Ishikawa (cell line): ENCODE results near the gene FNDC5.

ENCODE experiments used
- CEBPB ChIP-seq: IDR thresholded peaks from 2 replicates; pipeline ENCODE4 v1.6.1; 2012
- CREB1 ChIP-seq: IDR thresholded peaks from 2 replicates; pipeline ENCODE4 v1.6.1; 2012; ENCODE audit warnings: low read depth
- EGR1 ChIP-seq: IDR thresholded peaks from 2 replicates; pipeline ENCODE4 v1.6.1; 2012
- EP300 ChIP-seq: IDR thresholded peaks from 2 replicates; pipeline ENCODE4 v1.6.1; 2012; ENCODE audit warnings: borderline replicate concordance
- FOXM1 ChIP-seq: IDR thresholded peaks from 2 replicates; pipeline ENCODE4 v1.6.1; 2012; ENCODE audit warnings: low read depth, borderline replicate concordance
- NFIC ChIP-seq: IDR thresholded peaks from 2 replicates; pipeline ENCODE4 v1.6.1; 2012
- RAD21 ChIP-seq: IDR thresholded peaks from 2 replicates; pipeline ENCODE4 v1.6.1; 2012; ENCODE audit warnings: low read depth
- REST ChIP-seq: IDR thresholded peaks from 2 replicates; pipeline ENCODE4 v1.6.1; 2012; ENCODE audit warnings: low read depth, mild to moderate bottlenecking
- TAF1 ChIP-seq: IDR thresholded peaks from 2 replicates; pipeline ENCODE4 v1.6.1; 2012; ENCODE audit warnings: low read depth, mild to moderate bottlenecking
- TCF12 ChIP-seq: IDR thresholded peaks from 2 replicates; pipeline ENCODE4 v1.6.1; 2012; ENCODE audit warnings: low read depth
- TEAD4 ChIP-seq: IDR thresholded peaks from 2 replicates; pipeline ENCODE4 v1.6.1; 2012
- USF1 ChIP-seq: IDR thresholded peaks from 2 replicates; pipeline ENCODE4 v1.6.1; 2012
- YY1 ChIP-seq: IDR thresholded peaks from 2 replicates; pipeline ENCODE4 v1.6.1; 2012; ENCODE audit warnings: low read depth
- ZBTB7A ChIP-seq: IDR thresholded peaks from 2 replicates; pipeline ENCODE4 v1.6.1; 2012; ENCODE audit warnings: low read depth
- TF ChIP-seq, protein P1 (sequence below): IDR thresholded peaks from 2 replicates; pipeline ENCODE4 v1.6.1; 2012

The FNDC5 gene

DNA sequence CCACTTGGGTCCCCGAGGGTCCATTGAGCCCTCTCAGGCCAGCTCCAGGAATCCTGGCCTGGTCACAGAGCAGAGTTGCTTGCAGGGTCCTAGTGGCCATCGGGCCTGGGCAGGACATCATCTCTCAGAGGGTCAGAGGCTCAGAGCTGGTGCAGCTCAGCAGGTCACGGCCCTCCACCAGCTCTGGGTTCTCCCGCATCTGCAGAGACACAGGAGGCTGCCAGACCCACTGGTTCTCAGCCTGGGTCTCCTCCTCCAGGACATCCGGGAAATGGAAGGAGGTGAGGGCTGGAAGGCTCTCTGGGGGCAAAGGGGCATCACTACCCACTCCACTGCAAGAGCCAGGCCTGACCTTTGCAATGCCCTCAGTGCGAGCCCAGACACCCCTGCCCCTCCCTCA is 24.0 kb upstream of the FNDC5 start:
- TF ChIP-seq REST (no peak), EP300 (no peak), ZBTB7A (no peak), TAF1 (no peak), YY1 (no peak), FOXM1 (no peak), TEAD4 (no peak), TCF12 (no peak), USF1 (no peak), CEBPB (no peak), NFIC (no peak), RAD21 (no peak), EGR1 (no peak), CREB1 (no peak)
- TF ChIP-seq, protein P1, sequence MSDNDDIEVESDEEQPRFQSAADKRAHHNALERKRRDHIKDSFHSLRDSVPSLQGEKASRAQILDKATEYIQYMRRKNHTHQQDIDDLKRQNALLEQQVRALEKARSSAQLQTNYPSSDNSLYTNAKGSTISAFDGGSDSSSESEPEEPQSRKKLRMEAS = no peak

DNA sequence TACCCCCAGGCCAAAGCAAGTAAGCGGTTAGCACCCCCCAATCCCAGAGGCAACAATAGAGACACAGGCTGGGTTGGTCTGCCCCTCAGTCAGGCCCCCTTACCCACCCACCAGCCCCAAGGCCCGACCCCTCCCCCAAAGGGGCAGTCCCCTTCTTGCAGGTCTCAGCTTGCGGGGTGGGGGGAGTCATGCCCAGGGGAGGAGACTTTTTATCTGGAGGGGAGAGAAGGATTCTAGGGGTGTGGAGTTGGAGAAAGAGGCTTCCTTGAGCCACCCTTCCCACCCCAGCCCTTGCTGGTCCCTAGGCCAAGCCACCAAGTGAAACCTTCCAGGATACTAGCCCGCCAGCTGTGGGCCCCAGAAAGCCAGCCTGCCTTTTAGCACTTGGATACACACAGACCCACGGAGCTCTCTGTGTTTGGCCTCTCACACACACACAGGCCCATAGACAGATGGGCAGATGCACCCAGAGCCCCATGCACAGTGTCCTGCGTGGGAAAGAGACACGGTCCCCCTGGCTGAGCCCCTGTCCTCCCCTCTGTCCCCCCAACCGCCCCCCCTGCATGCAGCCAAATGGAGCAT is 23.4 kb upstream of the FNDC5 start:
- TF ChIP-seq TCF12 = no peak

DNA sequence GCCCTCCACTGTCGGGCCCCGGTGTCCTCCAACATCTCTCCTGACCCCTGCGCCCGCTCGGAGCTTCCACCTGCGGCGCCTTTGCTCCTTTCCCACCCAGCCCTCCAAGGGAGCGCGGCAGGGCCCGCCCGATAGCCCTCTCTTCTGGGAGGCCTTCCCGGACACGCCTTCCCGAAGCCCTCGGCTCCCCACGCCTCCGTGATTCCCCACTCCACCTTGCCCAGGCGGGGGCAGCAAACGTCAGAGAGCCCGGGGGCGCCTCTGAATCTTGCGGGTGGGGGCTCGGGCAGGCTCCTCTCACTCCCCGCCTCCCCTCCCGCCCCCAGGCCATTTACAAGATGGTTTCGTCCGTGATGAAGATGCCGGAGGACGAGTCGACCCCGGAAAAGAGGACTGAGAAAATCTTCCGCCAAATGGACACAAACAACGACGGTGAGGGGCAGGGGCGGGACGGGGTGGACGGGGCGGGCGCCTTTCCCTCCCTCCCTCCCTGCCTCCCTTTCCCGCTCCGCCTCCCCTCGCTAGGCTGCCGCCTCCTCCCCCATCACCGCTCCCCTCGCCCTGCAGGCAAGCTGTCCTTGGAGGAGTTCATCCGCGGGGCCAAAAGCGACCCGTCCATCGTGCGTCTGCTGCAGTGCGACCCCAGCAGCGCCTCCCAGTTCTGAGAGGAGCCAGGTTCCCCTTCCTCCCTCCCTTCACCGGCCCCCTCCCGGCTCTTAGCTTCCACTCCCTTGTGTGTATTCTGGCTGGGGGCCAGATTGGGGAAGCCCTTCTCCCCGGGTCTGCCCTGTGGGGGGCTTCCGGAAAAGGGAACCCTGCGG is 22.7 kb upstream of the FNDC5 start:
- TF ChIP-seq REST (no peak), ZBTB7A (peak; percentile 62; the same call in 1 of the 2 replicates), RAD21 (peak; percentile 9; the same call in 1 of the 2 replicates), NFIC (peak; percentile 38; the same call in 1 of the 2 replicates), EGR1 (no peak), TAF1 (no peak)

DNA sequence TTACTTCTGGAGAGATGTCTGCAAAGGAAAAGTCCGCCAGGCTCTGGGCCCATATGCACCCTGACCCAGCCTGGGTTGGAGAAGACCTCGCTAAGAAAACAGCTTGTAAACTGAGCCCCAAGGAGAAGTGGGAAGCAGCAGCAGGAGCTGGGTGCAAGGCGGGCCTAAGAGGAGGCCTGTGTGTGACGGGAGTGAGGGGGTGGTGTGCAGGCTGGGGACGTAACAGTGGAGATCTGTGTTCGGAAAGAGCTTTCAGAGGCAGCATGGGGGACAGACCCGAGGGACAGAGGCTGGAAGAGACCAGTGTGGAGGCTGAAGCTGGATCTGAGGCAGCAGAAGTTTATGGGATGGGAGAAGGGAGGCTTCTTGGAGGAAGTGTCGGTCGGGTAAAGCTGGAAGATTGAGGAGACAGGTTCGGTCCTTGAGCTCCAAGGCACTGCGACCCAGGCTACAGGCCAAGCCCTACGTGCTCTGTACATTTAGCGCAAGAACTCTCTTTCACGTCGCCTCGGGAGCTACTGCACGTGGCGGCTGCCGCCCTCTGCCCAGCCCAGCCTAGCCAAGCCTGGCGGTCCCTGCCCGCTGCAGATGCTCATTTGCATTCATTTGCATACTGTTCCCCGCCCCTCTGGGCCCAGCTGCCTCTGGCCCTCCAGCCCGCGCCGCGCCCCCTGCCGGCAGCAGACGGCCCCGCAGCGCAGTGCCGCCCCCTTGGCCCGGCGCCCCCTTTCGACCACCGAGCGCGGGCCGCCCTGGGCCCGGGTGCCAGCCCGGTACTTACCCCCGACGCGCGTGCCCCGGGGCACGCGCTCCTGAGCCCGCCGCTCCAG is 21.9 kb upstream of the FNDC5 start:
- no peak for TF ChIP-seq TEAD4
- TF ChIP-seq TAF1 = no peak
- TF ChIP-seq EGR1 = no peak
- TF ChIP-seq USF1 = no peak
- no peak for TF ChIP-seq YY1
- peak; percentile 87; the same call in 1 of the 2 replicates for TF ChIP-seq ZBTB7A
- no peak for TF ChIP-seq CEBPB
- TF ChIP-seq EP300 = no peak
- TF ChIP-seq TCF12 = no peak
- peak; percentile 14; the same call in 1 of the 2 replicates for TF ChIP-seq RAD21
- no peak for TF ChIP-seq NFIC
- TF ChIP-seq, protein P1 = peak; percentile 99
- TF ChIP-seq CREB1 = no peak
- no peak for TF ChIP-seq REST
